Bone marrow (tissue), 2 donors: Measurements from ENCODE around the gene INTS1.

ENCODE experiments used
- DNase-seq, 2 donors: peaks; one replicate each; lab custom pipeline; 2025; lab: John Stamatoyannopoulos, UW

Gene INTS1

GRCh38 chr7:1542841-1543747 is 38.9 kb upstream of the INTS1 start:
- no peak for DNase-seq

- DNase-seq = no peak
Observed at GRCh38 chr7:1542329-1542728, 38.1 kb upstream of the INTS1 start.

- no peak for DNase-seq
Observed at GRCh38 chr7:1541431-1542162, 37.4 kb upstream of the INTS1 start.

GRCh38 chr7:1540776-1541271 is 36.6 kb upstream of the INTS1 start:
- DNase-seq = no peak

GRCh38 chr7:1539882-1540775 is 35.9 kb upstream of the INTS1 start:
- DNase-seq = no peak

GRCh38 chr7:1539181-1539881 is 35.1 kb upstream of the INTS1 start:
- no peak for DNase-seq

GRCh38 chr7:1538544-1539180 is 34.5 kb upstream of the INTS1 start:
- DNase-seq = no peak

GRCh38 chr7:1537535-1538412 is 33.6 kb upstream of the INTS1 start:
- no peak for DNase-seq

GRCh38 chr7:1536743-1537534 is 32.8 kb upstream of the INTS1 start:
- no peak for DNase-seq

- no peak for DNase-seq
Observed at GRCh38 chr7:1536455-1536742, 32.2 kb upstream of the INTS1 start.

GRCh38 chr7:1535701-1536454 is 31.7 kb upstream of the INTS1 start:
- DNase-seq = no peak

GRCh38 chr7:1535100-1535458 is 30.9 kb upstream of the INTS1 start:
- no peak for DNase-seq

GRCh38 chr7:1534330-1535099 is 30.3 kb upstream of the INTS1 start:
- DNase-seq = no peak

- peak in 1 of 2 donors; percentile 40 for DNase-seq
Observed at GRCh38 chr7:1533547-1534329, 29.5 kb upstream of the INTS1 start.

GRCh38 chr7:1533255-1533546 is 29.0 kb upstream of the INTS1 start:
- DNase-seq = no peak

- peak; percentile 64 to 95 for DNase-seq
Observed at GRCh38 chr7:1532456-1533254, 28.5 kb upstream of the INTS1 start.
